Breast epithelium (tissue), 4 donors: ENCODE data around the gene OR4A5. TPM values are rescaled to one million over a fixed set of nuclear protein-coding genes. Genes with fewer than 3 reads are reported as not detected.
"Not testable (repeated sequence)": the region's sequence is repeated elsewhere in the genome, so short reads cannot be mapped to it uniquely, and the experiment has no call there.

Source experiments
- DNase-seq, 2 donors: peaks; one replicate each; pipeline ENCODE4 v3.0.0-alpha.2; 2019; ENCODE audit warnings: low spot score in 2 of 2
- H3K27ac ChIP-seq, 2 donors: fragments of 200-600 bp; sonication (generic) in 1 of 2; one replicate each; pipeline ENCODE4 v1.5.1; 2016 to 2019; ENCODE audit warnings: mild to moderate bottlenecking in 1 of 2
- H3K27me3 ChIP-seq, 2 donors: fragments of 200-600 bp; sonication (generic) in 1 of 2; one replicate each; pipeline versions ENCODE4 v1.5.1 to v1.6.0; 2017 to 2019; ENCODE audit warnings: control low read depth in 1 of 2, mild to moderate bottlenecking in 1 of 2
- H3K36me3 ChIP-seq: fragments of 200-600 bp; one replicate; pipeline ENCODE4 v1.5.1; 2019
- H3K4me1 ChIP-seq, 2 donors: fragments of 200-600 bp; sonication (generic); one replicate each; pipeline ENCODE4 v1.5.1; 2016 to 2019; ENCODE audit warnings: control low read depth in 1 of 2
- H3K4me3 ChIP-seq, 3 donors: fragments of 200-600 bp; sonication (generic); 1 replicate in 2 of 3; 2 replicates in 1 of 3; pipeline ENCODE4 v1.5.1; 2016 to 2019; ENCODE audit warnings: mild to moderate bottlenecking in 3 of 3, moderate library complexity in 2 of 3
- H3K9me3 ChIP-seq, 2 donors: fragments of 200-600 bp; sonication (generic) in 1 of 2; one replicate each; pipeline ENCODE4 v1.5.1; 2016 to 2019; ENCODE audit warnings: control low read depth in 1 of 2
- intact Hi-C: fragments of 100-400 bp; cut with DNase I; formaldehyde crosslinking; loops from one replicate; pipeline ENCODE4 v1.15.1; 2023; ENCODE audit warnings: low total_unique reads
- total RNA-seq, 3 donors: library from RNA; depleted of rRNA; stranded (reverse); fragments of >200 nt; gene quantifications; one replicate each; pipeline ENCODE4 v1.1.0, GENCODE V29; 2016

OR4A5 gene, protein sequence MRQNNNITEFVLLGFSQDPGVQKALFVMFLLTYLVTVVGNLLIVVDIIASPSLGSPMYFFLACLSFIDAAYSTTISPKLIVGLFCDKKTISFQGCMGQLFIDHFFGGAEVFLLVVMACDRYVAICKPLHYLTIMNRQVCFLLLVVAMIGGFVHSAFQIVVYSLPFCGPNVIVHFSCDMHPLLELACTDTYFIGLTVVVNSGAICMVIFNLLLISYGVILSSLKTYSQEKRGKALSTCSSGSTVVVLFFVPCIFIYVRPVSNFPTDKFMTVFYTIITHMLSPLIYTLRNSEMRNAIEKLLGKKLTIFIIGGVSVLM
- not detected for total RNA-seq

DNA sequence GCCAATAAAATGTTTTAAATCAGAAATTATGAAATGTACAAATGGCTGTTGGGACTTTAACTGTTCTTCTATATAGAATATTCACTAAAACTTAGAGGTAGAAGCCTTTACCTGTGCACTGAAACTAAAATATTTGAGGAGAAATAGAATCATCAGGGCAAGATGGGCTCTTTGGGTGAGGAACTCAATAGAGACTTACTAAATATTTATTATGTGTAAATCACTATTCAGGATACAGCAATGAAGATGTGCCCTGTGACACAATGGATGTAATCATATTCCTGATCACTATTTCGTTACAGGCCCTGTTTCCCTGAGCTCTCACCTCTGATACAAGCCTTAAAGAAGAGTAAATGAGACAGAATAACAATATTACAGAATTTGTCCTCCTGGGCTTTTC is at the start of gene OR4A5:
Gene OR4A5 (plus strand): TSS at position 301 of the 400 bp plus-strand sequence. CDS start 53 bp downstream, at position 354.
- H3K36me3 ChIP-seq, H3K4me1 ChIP-seq, H3K27ac ChIP-seq, H3K9me3 ChIP-seq, DNase-seq, H3K27me3 ChIP-seq, intact Hi-C loops, H3K4me3 ChIP-seq: not testable (repeated sequence)

DNA sequence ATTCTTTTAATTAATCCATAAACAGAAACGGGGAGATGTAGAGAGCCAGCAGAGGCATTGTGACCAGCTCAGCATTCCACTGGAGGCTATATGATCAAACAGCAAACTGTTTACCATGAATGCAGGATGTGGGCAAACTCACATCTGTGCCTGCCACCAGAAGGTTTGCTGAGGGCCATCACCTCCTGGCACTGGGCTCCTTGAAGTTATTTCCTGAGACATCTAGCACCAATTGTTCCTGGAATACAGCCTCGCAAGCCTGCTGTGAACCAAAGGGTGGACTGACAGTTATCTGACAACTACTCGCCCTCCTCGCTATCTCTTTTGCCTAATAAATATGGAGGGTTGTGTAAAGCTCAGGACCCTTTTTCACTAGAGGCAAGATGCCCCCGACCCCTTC is 13.5 kb downstream of the OR4A5 start:
- H3K27me3 ChIP-seq, intact Hi-C loops, H3K4me1 ChIP-seq: not testable (repeated sequence)

More for the DNA sequence above, 13.5 kb downstream of the OR4A5 start:
- H3K27ac ChIP-seq, H3K4me3 ChIP-seq, H3K36me3 ChIP-seq, DNase-seq: not testable (repeated sequence)
- peaks cover 0 to 13% of the 10 kb centered on the region in 2 donors for H3K9me3 ChIP-seq

Other genes with a start within 250 kb of the OR4A5 start
- gene OR4C46, start 102.8 kb upstream of the OR4A5 start, total RNA-seq, result not detected